ENCODE measurements around the gene COTL1.

The COTL1 gene

DNA sequence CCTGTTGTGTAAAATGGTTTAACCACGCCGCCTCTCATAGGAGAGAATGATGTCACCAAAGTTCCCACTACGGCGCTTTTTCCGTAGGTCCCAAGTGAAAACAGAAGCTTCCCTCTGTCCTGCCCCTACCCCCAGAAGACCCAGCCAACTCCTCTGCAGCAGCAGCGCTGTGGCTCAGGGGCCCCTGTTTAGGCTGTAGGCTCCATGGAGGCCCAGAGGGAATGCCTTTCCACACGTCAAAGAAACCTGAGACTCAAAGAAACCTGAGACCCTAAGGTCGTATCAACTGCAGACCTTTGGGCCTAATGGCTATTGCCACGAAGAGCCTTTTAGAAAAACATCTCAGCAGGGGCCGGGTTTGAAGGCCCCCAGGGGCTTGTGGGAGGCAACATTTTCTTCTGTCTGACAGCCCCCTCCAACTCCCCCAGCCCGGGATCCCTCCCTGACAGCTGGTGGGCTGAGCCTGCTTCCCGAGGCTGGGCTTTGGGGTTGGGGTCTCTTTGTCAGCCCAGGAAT lies 70.3 kb downstream of the COTL1 start:
- no peak for DNase-seq

DNA sequence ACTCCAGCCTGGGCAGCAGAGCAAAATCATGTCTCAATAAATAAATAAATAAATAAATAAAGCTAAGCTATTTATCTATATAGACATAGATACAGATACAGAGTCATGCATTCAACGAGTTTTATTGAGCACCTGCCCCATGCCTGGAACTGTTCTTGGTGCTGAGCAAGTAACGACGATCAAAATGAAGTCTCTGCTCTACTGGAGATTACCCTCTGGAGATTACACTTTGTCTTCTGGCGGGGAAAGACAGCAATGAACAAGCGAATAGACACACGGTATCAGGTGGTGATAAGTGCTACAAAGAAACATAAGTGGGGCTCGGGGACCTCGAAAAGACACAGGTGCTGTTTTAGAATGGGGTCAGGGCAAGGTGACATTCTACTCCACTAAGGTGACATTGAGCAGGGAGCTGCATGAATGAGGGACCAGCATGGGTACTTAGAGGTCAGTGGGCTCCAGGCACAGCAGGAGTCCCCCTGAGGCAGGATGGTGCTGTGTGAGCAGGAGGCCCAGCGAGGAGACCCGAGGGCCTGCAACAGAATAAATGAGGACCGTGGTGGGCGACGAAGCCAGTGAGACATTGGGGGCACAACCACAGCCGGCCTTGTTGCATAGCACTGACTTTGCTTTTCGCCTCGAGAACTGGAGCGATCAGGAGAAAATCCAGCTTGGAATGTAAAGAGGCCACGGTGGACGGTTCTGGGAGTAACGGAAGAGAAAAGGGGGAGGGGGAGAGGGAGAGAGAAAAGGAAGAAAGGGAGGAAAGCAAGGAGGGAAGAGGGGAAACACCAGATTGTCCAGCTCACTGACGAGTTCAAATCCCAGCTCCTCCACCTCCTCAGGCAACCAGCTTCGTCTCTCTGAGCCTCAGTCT lies 71.0 kb downstream of the COTL1 start:
- no peak for DNase-seq

DNA sequence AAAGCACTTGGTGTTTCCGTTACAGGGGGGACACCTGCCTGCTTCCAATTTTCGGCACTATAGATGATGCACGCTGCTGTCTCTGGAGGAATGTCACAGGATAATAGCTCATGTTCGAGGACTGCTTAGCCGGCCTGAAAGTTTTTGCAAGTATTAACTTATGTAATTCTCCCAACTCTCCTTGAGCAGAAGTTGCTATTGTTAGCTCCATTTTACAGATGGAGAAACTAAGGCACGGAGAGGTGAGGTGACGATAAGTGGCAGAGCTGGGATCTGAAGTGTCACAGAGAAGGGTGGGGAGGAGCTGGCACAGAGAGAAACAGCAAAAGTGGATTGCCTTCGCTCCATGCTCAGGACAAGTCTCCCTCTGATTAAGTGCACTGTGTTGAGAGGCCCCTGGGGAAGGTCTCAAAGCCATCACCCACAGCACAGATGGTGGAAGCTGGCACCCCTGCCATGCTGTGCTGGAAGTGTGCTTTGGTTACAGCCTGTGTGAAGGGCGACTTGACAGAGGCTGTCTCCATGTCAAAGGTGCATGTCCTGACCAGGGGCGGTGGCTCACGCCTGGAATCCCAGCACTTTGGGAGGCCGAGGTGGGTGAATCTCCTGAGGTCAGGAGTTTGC lies 72.7 kb downstream of the COTL1 start:
- DNase-seq, result no peak

DNA sequence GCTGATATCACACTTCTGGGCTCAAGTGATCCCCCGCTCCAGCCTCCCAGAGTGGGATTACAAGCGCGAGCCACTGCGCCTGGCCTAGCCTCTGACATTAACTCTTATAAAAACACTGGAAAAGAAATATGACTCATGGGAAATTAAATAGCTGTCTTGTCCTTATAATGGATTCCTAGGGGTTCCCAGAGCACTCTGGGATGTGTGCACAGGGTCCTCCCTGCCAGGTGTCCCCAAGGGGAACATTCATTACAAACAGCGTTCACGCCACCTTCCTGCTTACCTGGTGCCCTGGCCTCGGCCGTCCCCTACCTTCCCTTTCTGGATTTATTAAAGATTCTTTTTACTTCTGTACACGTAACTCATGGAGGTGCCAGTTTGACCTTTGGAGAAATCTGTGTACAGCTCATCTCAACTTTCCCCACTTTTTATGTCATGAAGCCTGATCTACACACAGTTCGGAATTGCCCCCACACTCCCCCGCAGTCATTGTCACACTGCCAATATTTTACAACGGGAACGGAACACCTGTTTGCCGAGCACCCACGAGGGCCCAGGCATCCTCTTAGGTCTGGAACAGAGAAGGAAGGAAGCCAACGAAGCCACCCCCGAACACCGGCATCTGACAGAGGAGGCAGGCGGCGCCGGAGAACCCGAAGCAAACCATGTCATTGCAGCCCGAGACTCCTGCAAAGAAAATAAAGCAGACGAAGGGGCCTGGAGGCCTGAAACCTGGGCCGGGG lies 73.7 kb downstream of the COTL1 start:
- DNase-seq, result no peak

DNA sequence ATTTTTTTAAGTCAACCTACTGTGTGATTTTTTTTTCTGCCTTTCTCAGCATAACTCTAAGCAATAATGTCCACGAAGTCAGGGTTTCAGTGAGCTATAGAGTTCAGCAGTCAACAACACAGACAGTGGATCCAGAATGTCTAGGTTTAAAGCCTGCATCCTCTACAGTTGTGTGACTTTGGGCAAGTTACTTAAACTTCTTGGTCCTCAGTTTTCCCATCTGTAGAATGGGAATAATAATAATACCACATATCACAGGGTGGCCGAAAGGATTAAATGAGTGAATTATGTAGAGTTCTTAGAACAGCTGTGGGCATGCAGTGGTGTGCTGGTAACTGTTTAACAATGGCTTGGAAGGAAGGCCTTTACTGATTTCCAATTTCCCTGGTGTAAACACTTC lies 74.6 kb downstream of the COTL1 start:
- no peak for DNase-seq

DNA sequence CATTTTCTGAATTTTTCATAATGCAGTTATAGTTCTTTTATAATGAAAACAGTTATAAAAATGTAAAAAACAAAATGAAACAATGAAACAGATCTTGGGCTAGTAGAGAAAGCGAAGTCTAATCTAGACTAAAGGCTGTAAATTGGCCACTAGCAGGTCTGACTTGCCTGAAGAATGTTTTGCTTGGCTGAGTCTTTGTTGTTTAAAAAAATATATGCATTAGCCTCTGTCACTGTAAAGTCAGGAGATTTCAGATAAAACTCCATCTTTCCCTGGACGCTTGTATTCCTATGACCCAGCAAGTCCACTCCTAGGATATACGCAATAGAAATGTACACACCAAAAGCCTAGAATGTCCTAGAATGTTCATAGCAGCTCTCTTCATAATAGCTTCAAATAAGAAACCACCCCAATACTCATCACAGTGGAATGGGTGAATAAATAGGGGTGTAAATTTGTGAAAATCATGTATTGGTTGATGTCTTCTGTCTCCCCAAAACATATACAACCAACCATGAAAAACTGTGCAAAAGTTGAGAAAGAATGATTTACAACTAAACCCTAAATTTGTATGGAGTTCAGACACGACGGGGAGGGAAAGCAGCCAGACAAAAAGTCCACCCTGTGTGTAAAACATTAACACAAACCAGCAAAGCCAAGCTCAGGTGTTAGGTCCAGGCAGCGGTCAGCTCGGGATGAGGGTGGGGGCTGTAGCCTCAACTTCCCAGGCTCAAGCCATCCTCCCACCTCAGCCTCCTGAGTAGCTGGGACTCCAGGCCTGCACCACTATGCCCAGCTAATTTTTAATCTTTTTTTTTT lies 75.7 kb downstream of the COTL1 start:
- DNase-seq, result no peak

DNA sequence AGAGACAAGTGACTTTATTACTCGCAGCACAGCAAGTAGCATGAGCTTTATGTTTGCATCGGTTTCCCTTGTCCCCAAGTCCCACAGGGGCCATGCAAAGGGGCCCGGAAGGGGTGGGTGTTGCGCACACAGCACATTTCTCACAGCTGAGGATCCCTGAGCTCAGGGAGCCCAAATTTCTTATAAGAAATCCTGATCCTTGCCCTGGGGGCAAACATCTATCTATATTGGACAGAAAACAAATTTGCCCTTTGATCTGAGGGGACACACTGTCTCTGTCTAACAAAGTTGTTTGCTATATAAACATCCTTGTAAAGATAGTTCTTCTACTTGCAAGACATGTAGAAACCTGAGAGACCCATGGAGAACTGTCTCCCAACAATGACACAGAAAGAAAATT lies 77.7 kb downstream of the COTL1 start:
- no peak for DNase-seq

DNA sequence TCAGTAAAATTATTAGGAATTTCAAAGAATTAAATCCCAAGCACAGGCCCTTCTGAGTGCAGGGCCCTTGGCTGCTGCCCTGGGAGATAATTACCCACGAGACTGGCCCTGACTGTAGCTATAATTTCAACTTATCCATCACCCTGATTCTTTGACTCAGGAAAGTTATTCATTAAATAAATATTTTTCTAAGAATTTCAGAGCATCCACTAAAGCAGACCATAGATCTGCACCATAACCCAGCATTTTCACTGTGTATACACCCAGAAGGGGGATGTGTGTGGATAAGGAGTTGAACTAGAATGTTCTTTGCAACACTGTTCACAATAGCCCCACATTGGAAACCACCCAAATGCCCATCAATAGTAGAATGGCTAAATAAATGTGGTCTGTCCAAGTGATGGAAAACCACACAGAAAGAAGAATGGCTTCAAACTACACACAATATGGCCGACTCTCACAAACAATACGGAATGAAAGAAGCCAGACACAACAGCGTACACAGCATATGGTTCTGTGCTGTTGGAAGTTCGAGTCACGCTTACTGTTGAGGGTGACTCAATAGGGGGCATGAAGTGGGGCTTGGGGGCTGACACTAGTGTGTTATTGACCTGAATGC lies 79.5 kb downstream of the COTL1 start:
- no peak for DNase-seq

DNA sequence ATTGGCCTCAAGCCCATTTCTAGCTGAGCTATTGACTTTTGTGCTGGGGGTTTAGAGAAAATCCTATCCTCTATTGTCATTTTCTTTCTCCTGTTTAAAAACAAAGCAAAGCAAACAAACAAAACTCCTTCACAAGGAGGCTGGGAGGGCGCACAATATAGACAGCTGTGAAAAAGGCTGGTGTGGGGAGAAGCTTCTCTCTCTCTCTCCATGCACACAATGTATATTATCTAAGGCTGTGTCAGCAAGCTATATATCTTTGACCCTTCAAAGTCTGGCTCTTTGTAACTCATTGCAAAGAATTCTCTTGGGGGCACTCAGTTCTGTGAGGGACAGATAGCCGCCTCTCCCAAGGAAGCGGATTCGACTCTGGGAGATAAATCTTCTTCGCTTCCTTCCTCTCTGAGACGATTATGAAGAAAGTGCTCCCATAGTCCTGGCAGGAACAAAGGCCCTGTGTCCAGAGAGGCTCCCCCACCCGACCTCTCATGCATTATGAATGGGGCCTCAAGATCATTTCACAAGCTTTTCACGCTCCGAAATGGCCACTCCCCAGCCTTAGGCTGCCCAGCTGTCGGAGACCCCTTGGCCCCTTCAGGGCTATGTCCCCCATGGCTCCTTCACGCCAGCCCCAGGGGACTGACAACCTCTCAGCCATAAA lies 80.3 kb downstream of the COTL1 start:
- no peak for DNase-seq

DNA sequence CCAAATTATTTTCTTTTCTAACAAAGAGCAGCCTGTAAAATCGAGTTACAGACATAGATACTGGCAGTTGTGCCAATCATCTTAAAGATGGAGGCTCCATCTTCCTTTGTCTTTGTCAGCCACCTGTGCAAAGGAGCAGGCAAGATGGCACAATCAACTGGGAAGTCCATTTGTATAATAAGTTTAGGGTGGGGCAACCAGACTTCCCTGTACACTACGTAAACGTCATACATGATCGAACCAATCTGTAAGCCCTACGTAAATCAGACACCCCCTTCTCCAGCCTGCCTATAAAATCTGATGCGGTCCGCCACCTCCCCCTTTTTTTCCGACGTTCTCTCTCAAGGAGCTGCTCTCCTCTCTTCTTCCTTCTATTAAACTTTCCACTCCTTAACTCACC lies 82.0 kb downstream of the COTL1 start:
- DNase-seq, result no peak

DNA sequence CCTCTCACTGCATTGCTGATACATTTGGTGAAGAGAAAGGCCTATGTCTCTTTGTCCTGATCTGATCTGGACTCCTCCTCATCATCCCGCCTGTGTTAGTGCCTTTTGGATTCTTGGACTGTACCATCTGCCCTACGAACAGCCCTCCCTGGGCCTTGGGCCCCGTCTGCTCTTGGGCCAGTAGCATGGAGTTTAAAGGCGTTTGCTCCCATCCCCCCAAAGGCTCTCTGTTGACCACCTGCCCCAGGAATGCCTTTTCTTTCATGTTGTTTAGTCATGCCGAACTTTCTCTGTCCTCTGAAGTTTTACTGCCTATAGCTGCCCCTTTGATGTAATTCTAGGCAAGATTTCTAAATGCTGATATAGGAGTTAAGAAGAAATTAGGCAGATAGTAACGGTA lies 82.5 kb downstream of the COTL1 start:
- DNase-seq, result no peak

DNA sequence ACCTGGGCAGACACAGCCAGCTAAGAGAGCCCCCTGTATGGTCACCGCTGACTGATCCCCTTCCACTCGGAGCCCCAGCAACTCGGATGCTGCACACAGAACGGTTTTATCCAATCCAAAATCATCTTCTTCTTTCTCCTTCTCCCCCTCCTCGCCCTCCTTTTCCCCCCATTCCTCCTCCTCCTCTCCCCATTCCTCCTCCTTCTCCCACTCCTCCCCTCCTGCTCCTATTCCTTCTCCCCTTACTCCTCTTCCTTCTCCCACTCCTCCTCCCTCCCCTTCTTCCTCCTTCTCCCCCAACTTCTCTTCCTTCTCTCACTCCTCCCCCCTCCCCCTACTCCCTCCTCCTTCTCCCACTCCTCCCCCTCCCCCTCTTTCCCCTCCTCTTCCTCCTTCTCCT lies 83.1 kb downstream of the COTL1 start:
- DNase-seq, result no peak

DNA sequence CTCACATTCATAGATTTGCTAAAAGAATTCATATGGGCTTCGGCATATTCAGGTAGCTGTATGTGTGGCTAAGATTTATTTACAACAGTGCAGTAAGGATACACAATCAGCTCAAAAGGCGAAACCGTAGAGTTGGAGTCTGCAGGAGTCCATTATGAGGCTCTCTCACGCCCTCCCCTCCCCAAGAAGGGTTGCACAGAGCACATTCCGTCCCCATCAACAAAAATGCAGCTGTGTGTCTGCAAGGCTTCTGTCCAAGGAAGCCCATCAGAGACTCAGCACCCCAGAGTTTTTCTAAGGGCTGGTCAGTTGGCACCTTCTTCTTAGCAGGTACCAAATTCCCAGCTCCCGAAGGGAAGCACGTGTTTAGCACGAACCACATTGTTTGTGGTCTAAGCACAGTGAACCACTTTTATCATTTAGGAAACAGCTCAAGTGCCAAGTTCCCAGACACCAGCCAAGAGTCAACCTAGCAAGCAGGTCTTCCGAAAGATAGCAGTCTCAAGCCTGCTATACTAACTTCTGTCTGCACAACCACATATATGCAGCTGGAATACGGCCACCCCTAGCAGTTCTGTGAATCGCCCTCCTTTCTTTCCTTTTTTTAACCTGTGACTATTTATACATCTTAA lies 84.9 kb downstream of the COTL1 start:
- DNase-seq, result no peak

DNA sequence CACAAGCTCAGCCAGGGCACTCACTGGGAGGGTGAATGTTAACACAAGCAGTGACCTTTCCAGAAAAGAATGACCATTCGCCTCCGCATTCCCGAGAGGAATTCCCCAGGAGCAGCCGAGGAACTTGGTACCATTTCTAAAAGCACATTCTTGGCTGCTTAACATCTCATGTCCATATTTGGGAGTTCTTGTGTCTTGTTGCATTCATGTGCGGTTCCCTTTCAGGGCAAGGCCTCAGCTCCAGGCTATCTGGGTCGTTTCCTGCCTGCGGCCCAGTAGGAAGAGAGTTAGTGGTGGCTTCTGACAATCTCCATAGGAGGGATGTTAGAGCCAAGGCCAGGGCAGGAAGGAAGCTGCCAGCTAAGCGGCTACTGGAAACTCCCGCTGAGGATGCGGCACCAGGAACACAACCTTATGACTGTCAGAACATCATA lies 85.6 kb downstream of the COTL1 start:
- DNase-seq, result no peak

DNA sequence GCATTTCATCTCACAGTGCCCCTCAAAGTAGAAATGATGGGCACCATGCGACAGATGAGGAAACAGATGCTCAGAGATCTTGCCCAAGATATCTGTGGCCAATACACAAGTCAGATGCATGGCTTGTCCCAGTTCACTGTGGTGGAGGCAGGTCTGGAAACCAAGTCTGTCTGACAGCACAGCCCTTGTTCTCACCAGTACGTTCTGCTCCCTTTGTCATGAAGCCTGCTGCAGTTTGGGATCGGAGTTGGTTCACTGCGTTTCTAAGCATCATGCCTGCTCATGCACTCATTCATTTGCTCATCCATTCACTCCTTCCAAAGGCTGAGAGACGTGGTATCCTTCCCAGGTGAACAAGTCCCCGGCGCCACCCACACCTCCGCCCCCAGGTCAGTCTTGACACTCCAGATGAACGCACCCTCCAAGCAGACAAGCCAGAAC lies 86.2 kb downstream of the COTL1 start:
- DNase-seq, result no peak

DNA sequence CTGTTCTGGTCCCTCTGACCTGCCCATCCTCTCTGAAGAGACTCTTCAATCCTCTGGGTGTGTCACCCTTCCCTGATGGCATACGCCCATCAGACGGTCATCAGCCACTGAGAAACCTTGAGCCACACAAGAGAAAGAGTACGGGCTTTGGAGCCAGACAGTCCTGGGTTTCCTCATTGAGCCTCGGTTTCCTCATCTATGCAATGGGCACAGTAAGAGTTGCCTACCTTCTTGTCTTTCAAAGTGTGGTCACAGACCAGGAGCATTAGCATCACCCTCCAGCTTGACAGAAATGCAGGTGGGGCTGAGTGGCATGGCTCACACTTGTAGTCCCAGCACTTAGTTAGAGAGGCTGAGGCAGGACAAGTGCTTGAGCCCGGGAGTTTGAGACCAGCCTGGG lies 87.3 kb downstream of the COTL1 start:
- no peak for DNase-seq

DNA sequence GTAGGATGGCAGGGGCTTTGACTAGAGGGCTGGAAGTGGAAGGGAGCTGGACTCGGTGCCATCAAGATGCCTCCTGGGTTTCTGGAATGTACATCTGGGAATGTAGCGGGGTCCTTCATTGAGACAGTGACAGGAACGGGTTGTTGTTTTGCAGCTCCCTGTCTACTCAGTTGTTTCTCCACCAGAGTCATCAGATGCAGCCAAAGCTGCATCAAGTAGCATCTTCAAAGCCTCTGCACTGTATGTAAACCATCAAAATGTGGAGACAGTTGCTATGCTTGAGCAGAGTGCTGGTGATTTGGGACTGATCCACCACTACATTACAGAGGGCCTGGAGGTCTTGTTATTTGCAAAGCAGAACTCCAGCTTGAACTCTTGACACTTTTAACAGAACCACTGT lies 88.3 kb downstream of the COTL1 start:
- DNase-seq, result no peak

DNA sequence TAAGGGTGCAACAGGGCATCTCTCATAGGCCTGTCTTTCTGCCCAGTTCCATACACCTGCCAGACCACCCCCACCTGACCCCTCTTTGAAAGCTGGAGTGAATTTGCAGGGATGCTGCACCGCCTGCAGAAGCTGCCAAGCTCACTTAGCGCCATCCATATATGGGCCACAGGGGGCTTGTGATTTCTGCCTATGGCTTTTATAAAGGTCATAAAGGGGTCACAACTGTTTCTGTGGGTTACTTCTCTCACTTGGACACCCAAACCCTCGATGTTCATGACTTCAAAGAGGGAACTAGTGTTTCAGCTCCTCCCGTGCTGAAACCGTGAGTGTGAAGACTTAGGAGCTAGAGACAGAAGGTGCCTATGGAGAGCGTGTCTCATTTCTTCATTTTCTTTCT lies 89.6 kb downstream of the COTL1 start:
- no peak for DNase-seq

DNA sequence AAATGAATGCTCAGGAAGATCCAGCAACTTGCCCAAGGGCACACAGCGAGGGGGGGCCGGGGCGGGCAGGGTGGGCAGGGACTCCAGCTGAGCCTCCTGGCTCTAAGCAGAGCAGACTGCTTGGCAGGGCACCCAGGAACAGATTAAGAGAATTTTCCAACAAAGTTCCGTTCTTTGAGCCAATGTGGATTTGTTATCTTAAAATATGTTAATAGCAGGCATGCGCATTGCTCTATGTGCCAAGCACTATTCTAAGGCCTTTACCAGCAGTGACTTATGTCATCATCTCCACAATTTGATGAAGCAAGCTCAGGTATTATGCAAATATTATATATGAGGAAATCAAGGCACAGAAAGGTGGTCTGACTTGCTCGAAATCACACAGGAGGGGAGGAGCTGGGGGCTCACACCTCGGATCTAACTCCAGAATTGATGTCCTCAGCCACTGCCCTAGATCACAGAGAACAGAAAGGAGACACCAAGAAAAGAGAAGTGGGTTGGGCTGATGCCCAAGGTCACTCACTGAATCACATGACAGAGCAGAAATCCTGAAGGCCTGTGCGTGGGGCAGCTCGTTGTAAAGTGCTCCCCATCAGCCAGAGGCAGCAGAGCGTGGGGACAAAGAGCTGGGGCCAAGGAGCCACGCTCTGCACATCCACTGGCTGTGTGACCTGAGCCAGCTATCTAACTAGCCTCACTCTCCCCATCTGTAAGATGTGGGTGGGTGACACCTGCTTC lies 90.2 kb downstream of the COTL1 start:
- DNase-seq, result no peak

DNA sequence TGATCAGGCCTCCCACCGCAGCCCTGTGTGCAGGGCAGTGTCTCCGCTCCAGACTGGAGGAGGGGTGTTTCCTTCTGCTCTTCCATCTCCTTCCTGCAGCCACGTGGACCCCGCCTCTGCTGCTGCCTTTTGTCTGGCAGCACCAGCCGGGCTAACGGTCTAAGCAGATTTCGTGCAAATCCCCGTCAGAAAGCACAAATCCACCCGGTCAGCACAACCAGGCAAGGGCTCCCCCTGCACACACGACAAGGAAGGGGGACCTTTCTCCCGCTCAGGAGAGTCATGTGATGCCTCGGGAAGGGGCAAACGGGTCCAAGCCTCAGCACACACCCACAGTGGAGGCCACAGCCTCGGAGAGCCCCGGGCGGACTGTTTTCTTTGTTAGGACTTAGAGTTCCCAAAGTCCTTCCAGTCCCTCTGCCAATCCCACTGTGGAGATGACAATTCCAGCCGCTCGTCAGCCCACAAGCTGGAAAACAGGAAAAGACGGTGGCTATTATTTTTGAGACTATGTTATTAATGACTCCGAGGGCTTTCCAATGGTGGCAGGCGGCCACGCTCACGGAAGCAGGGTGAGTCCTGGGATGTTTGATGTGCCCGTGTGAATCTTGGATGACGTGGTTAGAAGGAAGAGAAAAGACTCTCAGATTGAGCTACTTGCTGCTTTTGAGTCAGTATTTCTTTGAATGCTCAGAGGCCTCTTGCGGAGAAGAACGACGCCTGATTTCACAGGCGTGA lies 90.9 kb downstream of the COTL1 start:
- DNase-seq, result no peak

Data from hippocampal formation (tissue), 2 donors.